HEK293 (cell line): ENCODE results near the gene KRTAP2-3.

ENCODE experiments used
- CTCF ChIA-PET: fragments of 350-600 bp; formaldehyde crosslinking; extraction: SDS; loops from one replicate; lab custom pipeline; 2021; ENCODE audit warnings: antibody characterized with exemption; lab: Yijun Ruan, JAX
- POLR2A ChIA-PET: fragments of 300-600 bp; formaldehyde crosslinking; extraction: SDS; loops from one replicate; lab custom pipeline; 2020; ENCODE audit warnings: antibody characterized with exemption, inconsistent platforms; lab: Yijun Ruan, JAX
- H3K27ac ChIP-seq: fragments of 200-500 bp; sonication (Bioruptor generic); 2 replicates; pipeline ENCODE4 v1.5.1; 2014; ENCODE audit warnings: low read depth, low read length, control low read depth, inconsistent platforms; ENCODE audit errors: extremely low read depth
- H3K36me3 ChIP-seq, 2 experiments: fragments of 200-500 bp in 1 of 2; sonication (Bioruptor generic) in 1 of 2; 1 replicate in 1 of 2; 2 replicates in 1 of 2; pipeline ENCODE4 v1.5.1; 2014 to 2017; ENCODE audit warnings: inconsistent platforms in 2 of 2, low read length in 2 of 2; ENCODE audit not compliant: control insufficient read depth in 2 of 2, insufficient read depth in 1 of 2
- H3K4me1 ChIP-seq: fragments of 200-500 bp; sonication (Bioruptor generic); 2 replicates; pipeline ENCODE4 v1.5.1; 2014; ENCODE audit warnings: mild to moderate bottlenecking, low read length, inconsistent platforms; ENCODE audit not compliant: control insufficient read depth, insufficient read depth
- H3K4me3 ChIP-seq: 2 replicates; pipeline ENCODE4 v1.5.1; 2011; ENCODE audit warnings: low read depth, mild to moderate bottlenecking, control low read depth, low read length, moderate library complexity
- H3K9me3 ChIP-seq: fragments of 200-500 bp; sonication (Bioruptor generic); 2 replicates; pipeline ENCODE4 v1.5.1; 2014; ENCODE audit warnings: low read depth, low read length, inconsistent platforms; ENCODE audit not compliant: control insufficient read depth, insufficient read depth
- AEBP2 ChIP-seq: fragments of 450-650 bp; formaldehyde crosslinking; IDR thresholded peaks from 2 replicates; pipeline ENCODE4 v1.5.1; 2016; ENCODE audit warnings: missing biosample characterization, missing genetic modification characterization, borderline replicate concordance
- BCL11B ChIP-seq: fragments of 450-650 bp; formaldehyde crosslinking; IDR thresholded peaks from 2 replicates; pipeline ENCODE4 v1.5.1; 2016; ENCODE audit warnings: low read depth, missing biosample characterization, missing genetic modification characterization
- MZF1 ChIP-seq: fragments of 450-650 bp; formaldehyde crosslinking; IDR thresholded peaks from 2 replicates; pipeline ENCODE4 v1.5.1; 2017; ENCODE audit warnings: missing biosample characterization, missing genetic modification characterization, borderline replicate concordance
- PBX3 ChIP-seq: sonication (generic); formaldehyde crosslinking; IDR thresholded peaks from 2 replicates; pipeline ENCODE4 v1.8.1; 2022; ENCODE audit warnings: mild to moderate bottlenecking, moderate library complexity, missing genetic modification reagents
- RBAK ChIP-seq: fragments of 450-650 bp; formaldehyde crosslinking; IDR thresholded peaks from 2 replicates; pipeline ENCODE4 v1.5.1; 2016; ENCODE audit warnings: missing biosample characterization, missing genetic modification characterization
- SALL2 ChIP-seq: fragments of 450-650 bp; formaldehyde crosslinking; IDR thresholded peaks from 2 replicates; pipeline ENCODE4 v1.5.0; 2017; ENCODE audit warnings: missing biosample characterization, mild to moderate bottlenecking, missing genetic modification characterization, borderline replicate concordance
- ZBTB1 ChIP-seq: fragments of 450-650 bp; formaldehyde crosslinking; IDR thresholded peaks from 2 replicates; pipeline ENCODE4 v1.5.1; 2016; ENCODE audit warnings: missing biosample characterization, missing genetic modification characterization
- ZNF10 ChIP-seq: fragments of 450-650 bp; formaldehyde crosslinking; IDR thresholded peaks from 2 replicates; pipeline ENCODE4 v1.5.1; 2017; ENCODE audit warnings: missing biosample characterization, missing genetic modification characterization
- ZNF112 ChIP-seq: fragments of 450-650 bp; formaldehyde crosslinking; IDR thresholded peaks from 2 replicates; pipeline ENCODE4 v1.5.0; 2017; ENCODE audit warnings: missing biosample characterization, missing genetic modification characterization
- ZNF155 ChIP-seq: fragments of 450-650 bp; formaldehyde crosslinking; IDR thresholded peaks from 2 replicates; pipeline ENCODE4 v1.5.1; 2016; ENCODE audit warnings: missing biosample characterization, missing genetic modification characterization
- ZNF18 ChIP-seq: fragments of 450-650 bp; formaldehyde crosslinking; IDR thresholded peaks from 2 replicates; pipeline ENCODE4 v1.5.1; 2016; ENCODE audit warnings: missing biosample characterization, missing genetic modification characterization
- ZNF19 ChIP-seq: fragments of 450-650 bp; formaldehyde crosslinking; IDR thresholded peaks from 2 replicates; pipeline ENCODE4; 2016; ENCODE audit warnings: missing biosample characterization, missing genetic modification characterization, low read depth
- ZNF280C ChIP-seq: fragments of 450-650 bp; formaldehyde crosslinking; IDR thresholded peaks from 2 replicates; pipeline ENCODE4 v1.5.1; 2016; ENCODE audit warnings: missing biosample characterization, missing genetic modification characterization
- ZNF362 ChIP-seq: fragments of 450-650 bp; formaldehyde crosslinking; IDR thresholded peaks from 2 replicates; pipeline ENCODE4 v1.5.1; 2016; ENCODE audit warnings: missing biosample characterization, missing genetic modification characterization
- ZNF596 ChIP-seq: fragments of 450-650 bp; IDR thresholded peaks from 2 replicates; pipeline ENCODE4 v1.5.0; 2018; ENCODE audit warnings: missing biosample characterization, mild to moderate bottlenecking, missing genetic modification characterization, moderate library complexity
- TF ChIP-seq, protein P1 (sequence below): fragments of 450-650 bp; formaldehyde crosslinking; IDR thresholded peaks from 2 replicates; pipeline ENCODE4 v1.5.1; 2017; ENCODE audit warnings: missing biosample characterization, mild to moderate bottlenecking, missing genetic modification characterization, moderate library complexity

The KRTAP2-3 gene

GRCh38 chr17:41029633-41030245 lies 30.2 kb downstream of the KRTAP2-3 start, which contains the start of gene KRTAP1-4:
Gene KRTAP1-4, minus strand, starts transcription at chr17:41030195. Its CDS starts 117 bp downstream, at chr17:41030078.
- CTCF ChIA-PET, result interaction anchor here (0.5 to 1.4 kb wide), 4 partner anchors 9 to 633 kb away, joined by 3 to 4 read pairs (median 3); no protein-coding TSS in a partner anchor
- no peaks in the 10 kb centered on the region for H3K36me3 ChIP-seq

More at GRCh38 chr17:41029633-41030245, 30.2 kb downstream of the KRTAP2-3 start, which contains the start of gene KRTAP1-4:
- H3K27ac ChIP-seq, result no peak within 1 kb of the TSS
- H3K9me3 ChIP-seq, result no peaks in the 10 kb centered on the region
- H3K4me1 ChIP-seq, result no peaks in the 10 kb centered on the region
- POLR2A ChIA-PET, result no interaction called here
- TF ChIP-seq, protein P1, sequence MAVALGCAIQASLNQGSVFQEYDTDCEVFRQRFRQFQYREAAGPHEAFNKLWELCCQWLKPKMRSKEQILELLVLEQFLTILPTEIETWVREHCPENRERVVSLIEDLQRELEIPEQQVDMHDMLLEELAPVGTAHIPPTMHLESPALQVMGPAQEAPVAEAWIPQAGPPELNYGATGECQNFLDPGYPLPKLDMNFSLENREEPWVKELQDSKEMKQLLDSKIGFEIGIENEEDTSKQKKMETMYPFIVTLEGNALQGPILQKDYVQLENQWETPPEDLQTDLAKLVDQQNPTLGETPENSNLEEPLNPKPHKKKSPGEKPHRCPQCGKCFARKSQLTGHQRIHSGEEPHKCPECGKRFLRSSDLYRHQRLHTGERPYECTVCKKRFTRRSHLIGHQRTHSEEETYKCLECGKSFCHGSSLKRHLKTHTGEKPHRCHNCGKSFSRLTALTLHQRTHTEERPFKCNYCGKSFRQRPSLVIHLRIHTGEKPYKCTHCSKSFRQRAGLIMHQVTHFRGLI, result no peak
- TF ChIP-seq ZNF280C (tag by site-specific recombination) (no peak), SALL2 (tag by site-specific recombination) (no peak), PBX3 (no peak), BCL11B (tag by site-specific recombination) (no peak), ZNF155 (tag by site-specific recombination) (no peak), ZNF112 (tag by site-specific recombination) (no peak), ZNF18 (no peak), ZNF596 (tag by site-specific recombination) (no peak), ZBTB1 (tag by site-specific recombination) (no peak), ZNF19 (tag by site-specific recombination) (no peak), MZF1 (tag by site-specific recombination) (no peak), ZNF362 (tag by site-specific recombination) (no peak), RBAK (tag by site-specific recombination) (no peak), ZNF10 (tag by site-specific recombination) (no peak), AEBP2 (tag by site-specific recombination) (no peak)
- no peak within 1 kb of the TSS for H3K4me3 ChIP-seq
